SK-MEL-5 (cell line): ENCODE measurements around the gene TEX29. TPM values are rescaled to one million over a fixed set of nuclear protein-coding genes. Genes with fewer than 3 reads are reported as not detected.

ENCODE experiments used
- DNase-seq: peaks from one replicate; pipeline ENCODE4 v3.0.0-alpha.2; 2016; ENCODE audit warnings: low read depth, low spot score
- in situ Hi-C: cut with HindIII; loops from 2 replicates; pipeline ENCODE4 v1.10.0; 2016; ENCODE audit warnings: low sequenced_read_pairs, high pct_unique_total_duplicates, low pct_unique_long_range_greater_than_20kb
- total RNA-seq: library from RNA; depleted of rRNA; stranded (reverse); fragments of >200 nt; shearing (Covaris generic); gene quantifications from 2 replicates; pipeline ENCODE4 v1.2.3, GENCODE V29; 2014; rRNA removed

TEX29 gene
- total RNA-seq, 1 experiment from 2014 or later = not detected

- in situ Hi-C loops = no loop called here
- DNase-seq = no peak
Observed at GRCh38 chr13:111393221-111393790, 72.9 kb downstream of the TEX29 start.

Other genes with a start within 250 kb of the TEX29 start
- 29.1 and 29.4 TPM in 2 replicates for gene ARHGEF7, start 205.3 kb upstream of the TEX29 start, total RNA-seq